Liver (tissue), 9 donors: ENCODE data around the gene PYCR2. TPM values are rescaled to one million over a fixed set of nuclear protein-coding genes. Genes with fewer than 3 reads are reported as not detected.

ENCODE experiments used
- DNase-seq: peaks from one replicate; pipeline ENCODE4 v3.0.0-alpha.2; 2017; ENCODE audit warnings: low spot score
- H3K27ac ChIP-seq, 2 donors: one replicate each; pipeline ENCODE4 v1.7.0; 2013; ENCODE audit warnings: inconsistent platforms in 2 of 2, low read length in 2 of 2, control low read depth in 1 of 2, low read depth in 1 of 2, mild to moderate bottlenecking in 1 of 2
- H3K27me3 ChIP-seq, 4 donors: one replicate each; pipeline versions ENCODE4 v1.6.1 to v1.7.0; 2013; ENCODE audit warnings: low read length in 3 of 4, inconsistent platforms in 1 of 4, mild to moderate bottlenecking in 1 of 4, moderate library complexity in 1 of 4; ENCODE audit not compliant: control insufficient read depth in 4 of 4, insufficient read depth in 4 of 4
- H3K36me3 ChIP-seq, 4 donors: one replicate each; pipeline versions ENCODE4 v1.6.1 to v1.7.0; 2013; ENCODE audit warnings: low read length in 3 of 4, mild to moderate bottlenecking in 3 of 4, low read depth in 1 of 4, moderate library complexity in 1 of 4; ENCODE audit not compliant: control insufficient read depth in 4 of 4, insufficient read depth in 3 of 4
- H3K4me1 ChIP-seq, 4 donors: one replicate each; pipeline versions ENCODE4 v1.6.1 to v1.7.0; 2013; ENCODE audit warnings: low read length in 3 of 4, mild to moderate bottlenecking in 3 of 4, moderate library complexity in 1 of 4; ENCODE audit not compliant: control insufficient read depth in 4 of 4, insufficient read depth in 4 of 4
- H3K4me3 ChIP-seq, 3 donors: one replicate each; pipeline versions ENCODE4 v1.6.1 to v1.7.0; 2013; ENCODE audit warnings: low read length in 3 of 3, control low read depth in 1 of 3, low read depth in 1 of 3, mild to moderate bottlenecking in 1 of 3
- H3K9ac ChIP-seq, 2 donors: one replicate each; pipeline ENCODE4 v1.7.0; 2013; ENCODE audit warnings: low read length in 2 of 2, mild to moderate bottlenecking in 2 of 2, moderate library complexity in 2 of 2, control low read depth in 1 of 2, low read depth in 1 of 2
- H3K9me3 ChIP-seq, 4 donors: one replicate each; pipeline versions ENCODE4 v1.6.1 to v1.7.0; 2013; ENCODE audit warnings: low read length in 3 of 4; ENCODE audit not compliant: control insufficient read depth in 4 of 4
- FOXA1 ChIP-seq: IDR thresholded peaks from 2 replicates; pipeline ENCODE4 v1.6.1; 2016; ENCODE audit warnings: antibody characterized with exemption
- FOXA2 ChIP-seq: IDR thresholded peaks from 2 replicates; pipeline ENCODE4 v1.6.1; 2016; ENCODE audit warnings: antibody characterized with exemption
- GABPA ChIP-seq, 2 donors: IDR thresholded peaks in 1 of 2; conservative IDR thresholded peaks in 1 of 2; 2 replicates each; pipeline ENCODE4 v1.6.1; 2016; ENCODE audit warnings: antibody characterized with exemption in 2 of 2, mild to moderate bottlenecking in 1 of 2, moderate library complexity in 1 of 2
- HNF4A ChIP-seq, 2 donors: conservative IDR thresholded peaks; 2 replicates each; pipeline ENCODE4 v1.6.1; 2016; ENCODE audit warnings: antibody characterized with exemption in 2 of 2, mild to moderate bottlenecking in 2 of 2
- HNF4G ChIP-seq: IDR thresholded peaks from 2 replicates; pipeline ENCODE4 v1.6.1; 2016; ENCODE audit warnings: antibody characterized with exemption
- JUND ChIP-seq, 2 donors: IDR thresholded peaks; 2 replicates each; pipeline ENCODE4 v1.6.1; 2016; ENCODE audit warnings: antibody characterized with exemption in 2 of 2
- NR2F2 ChIP-seq: IDR thresholded peaks from 2 replicates; pipeline ENCODE4 v1.6.1; 2016; ENCODE audit warnings: antibody characterized with exemption
- RAD21 ChIP-seq, 2 donors: IDR thresholded peaks; 2 replicates each; pipeline ENCODE4 v1.6.1; 2016; ENCODE audit warnings: antibody characterized with exemption in 2 of 2, mild to moderate bottlenecking in 2 of 2
- RXRA ChIP-seq, 2 donors: IDR thresholded peaks; 2 replicates each; pipeline ENCODE4 v1.6.1; 2017 to 2018; ENCODE audit warnings: antibody characterized with exemption in 2 of 2, mild to moderate bottlenecking in 1 of 2
- SP1 ChIP-seq: IDR thresholded peaks from 2 replicates; pipeline ENCODE4 v1.6.1; 2018; ENCODE audit warnings: antibody characterized with exemption, mild to moderate bottlenecking
- TAF1 ChIP-seq: conservative IDR thresholded peaks from 2 replicates; pipeline ENCODE4 v1.6.1; 2016; ENCODE audit warnings: antibody characterized with exemption, mild to moderate bottlenecking
- YY1 ChIP-seq: IDR thresholded peaks from 2 replicates; pipeline ENCODE4 v1.6.1; 2016; ENCODE audit warnings: antibody characterized with exemption, mild to moderate bottlenecking
- ZBTB33 ChIP-seq: IDR thresholded peaks from 2 replicates; pipeline ENCODE4 v1.6.1; 2016; ENCODE audit warnings: antibody characterized with exemption
- WGBS: extraction: QIAGEN DNeasy Blood & Tissue Kit; methylation state at CpG from one replicate; pipeline ENCODE4 v1.1.7; 2013; 5-methylcytosine and 5-hydroxymethylcytosine counted together
- polyA plus RNA-seq, 2 donors: library from polyadenylated mRNA; stranded (reverse) in 1 of 2; unstranded in 1 of 2; fragments of 200-250 nt in 1 of 2; fragments of >200 nt in 1 of 2; fragmentation: Nextera tagmentation in 1 of 2; extraction: Ambion mirVana in 1 of 2; gene quantifications; one replicate each; pipeline versions ENCODE4 v1.2.1 to v1.2.3, GENCODE V29; 2013 to 2015
- total RNA-seq, 2 donors: library from RNA; depleted of rRNA; stranded (reverse); fragments of >200 nt; gene quantifications; one replicate each; pipeline ENCODE4 v1.2.3, GENCODE V29; 2014
- TF ChIP-seq, protein P1 (sequence below): IDR thresholded peaks from 2 replicates; pipeline ENCODE4 v1.6.1; 2016; ENCODE audit warnings: antibody characterized with exemption, mild to moderate bottlenecking
- TF ChIP-seq, protein P2 (sequence below): fragments of 150-350 bp; IDR thresholded peaks from 2 replicates; pipeline ENCODE4 v1.5.1; 2017; ENCODE audit warnings: improper control_type of control experiment, low read depth, low read length; ENCODE audit not compliant: missing input control
- TF ChIP-seq, protein P3 (sequence below): IDR thresholded peaks from 2 replicates; pipeline ENCODE4 v1.6.1; 2016; ENCODE audit warnings: antibody characterized with exemption
- TF ChIP-seq, protein P4 (sequence below): IDR thresholded peaks from 2 replicates; pipeline ENCODE4 v1.6.1; 2016; ENCODE audit warnings: antibody characterized with exemption
- donor health status: healthy.
- donor health status: healthy.
- donor health status: healthy.
- donor health status: healthy.
- donor health status: healthy.

PYCR2 gene
- total and polyA plus RNA-seq, 4 donors = 16.8 to 41.0 (median 33.0) TPM

DNA sequence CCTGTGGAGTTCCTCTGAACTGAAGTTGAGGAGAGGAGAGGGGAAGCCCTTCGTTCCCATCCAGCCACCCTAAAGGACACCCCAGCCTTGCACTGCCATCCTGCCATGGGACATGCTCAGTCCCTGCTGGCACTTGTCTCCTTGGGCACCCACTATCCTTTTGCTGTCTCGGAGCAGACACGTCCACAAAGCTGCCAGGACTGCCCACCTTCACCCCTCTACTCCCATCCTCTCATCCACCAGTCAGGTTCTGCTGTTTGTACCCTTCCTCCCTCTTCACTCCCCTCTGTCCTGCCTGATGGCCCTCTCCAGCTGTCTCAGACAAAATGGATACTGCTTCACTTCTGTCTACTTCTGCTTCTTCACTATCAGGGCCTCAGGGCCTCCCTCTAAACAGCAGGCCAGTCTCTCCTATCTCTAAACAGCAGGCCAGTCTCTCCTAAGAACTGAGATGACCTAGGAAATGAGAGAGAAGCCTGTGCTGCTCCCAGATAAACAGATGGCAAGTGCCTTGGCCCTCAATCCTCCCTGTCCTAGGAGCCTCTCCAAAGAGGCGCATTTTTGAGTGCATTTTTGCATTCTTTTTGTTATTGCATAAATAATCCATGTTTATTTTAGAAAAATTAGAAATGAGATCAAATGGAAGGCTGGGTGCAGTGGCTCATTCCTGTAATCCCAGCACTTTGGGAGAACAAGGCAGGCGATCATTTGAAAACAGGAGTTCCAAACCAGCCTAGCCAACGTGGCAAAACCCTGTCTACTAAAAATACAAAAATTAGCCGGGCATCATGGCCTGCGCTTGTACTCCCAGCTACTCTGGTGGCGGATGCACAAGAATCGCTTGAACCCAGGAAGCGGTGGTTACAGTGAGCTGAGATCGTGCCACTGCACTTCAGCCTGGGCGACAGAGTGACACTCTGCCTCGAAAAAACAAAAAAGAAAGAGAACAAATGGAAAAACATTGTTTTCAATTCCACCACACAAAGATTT, 4.4 kb upstream of the PYCR2 start:
- H3K27ac ChIP-seq = no peak overlapping the region
- no peaks in the 10 kb centered on the region for H3K9me3 ChIP-seq

DNA sequence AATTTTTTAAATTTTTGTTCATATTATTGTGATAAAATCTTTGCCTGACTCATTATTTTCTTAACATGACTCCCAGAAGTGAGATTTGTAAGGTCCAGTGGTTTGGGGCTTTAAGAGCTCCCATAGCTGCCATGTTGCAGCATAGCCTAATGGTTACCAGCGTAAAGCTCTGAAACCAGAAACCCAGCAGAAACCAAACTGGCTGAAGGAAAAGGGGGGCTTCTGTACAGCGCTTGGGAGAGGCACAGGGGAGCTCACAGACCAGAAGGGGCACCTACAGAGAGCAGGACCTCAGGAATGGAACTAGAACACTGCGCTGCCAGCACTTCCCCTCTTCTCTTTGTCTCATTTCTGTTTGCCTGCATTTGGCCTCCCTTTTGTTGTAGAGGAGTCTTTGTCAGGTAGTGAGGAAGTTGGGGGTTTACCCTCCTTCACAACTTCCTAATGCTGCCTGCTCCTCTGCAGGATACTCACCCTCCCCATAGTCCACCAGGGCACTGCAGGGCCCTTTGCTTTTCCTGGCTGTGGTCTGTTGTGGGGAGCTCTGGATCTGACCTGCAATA, 2.6 kb upstream of the PYCR2 start:
- Histone ChIP-seq H3K27me3 (no peaks in the 10 kb centered on the region), H3K36me3 (peaks cover 0 to 7% (median 2%) of the 10 kb centered on the region in 4 donors), H3K9me3 (no peaks in the 10 kb centered on the region), H3K4me1 (peaks cover 2 to 13% (median 6%) of the 10 kb centered on the region in 4 donors), H3K9ac (no peak overlapping the region), H3K4me3 (no peak overlapping the region), H3K27ac (no peak overlapping the region)
- 95% methylated on average over 3 of the region's 3 CpGs for WGBS
- DNase-seq = no peak
- TF ChIP-seq FOXA1 (no peak), ZBTB33 (no peak), SP1 (no peak), RXRA (IDR thresholded peaks at IDR 0.05) (no peak), HNF4G (no peak), JUND (IDR thresholded peaks at IDR 0.05) (no peak), FOXA2 (no peak), TAF1 (no peak), YY1 (no peak), RAD21 (IDR thresholded peaks at IDR 0.05) (no peak), HNF4A (conservative IDR thresholded peaks at IDR 0.05) (no peak), NR2F2 (no peak)
- TF ChIP-seq, protein P1, sequence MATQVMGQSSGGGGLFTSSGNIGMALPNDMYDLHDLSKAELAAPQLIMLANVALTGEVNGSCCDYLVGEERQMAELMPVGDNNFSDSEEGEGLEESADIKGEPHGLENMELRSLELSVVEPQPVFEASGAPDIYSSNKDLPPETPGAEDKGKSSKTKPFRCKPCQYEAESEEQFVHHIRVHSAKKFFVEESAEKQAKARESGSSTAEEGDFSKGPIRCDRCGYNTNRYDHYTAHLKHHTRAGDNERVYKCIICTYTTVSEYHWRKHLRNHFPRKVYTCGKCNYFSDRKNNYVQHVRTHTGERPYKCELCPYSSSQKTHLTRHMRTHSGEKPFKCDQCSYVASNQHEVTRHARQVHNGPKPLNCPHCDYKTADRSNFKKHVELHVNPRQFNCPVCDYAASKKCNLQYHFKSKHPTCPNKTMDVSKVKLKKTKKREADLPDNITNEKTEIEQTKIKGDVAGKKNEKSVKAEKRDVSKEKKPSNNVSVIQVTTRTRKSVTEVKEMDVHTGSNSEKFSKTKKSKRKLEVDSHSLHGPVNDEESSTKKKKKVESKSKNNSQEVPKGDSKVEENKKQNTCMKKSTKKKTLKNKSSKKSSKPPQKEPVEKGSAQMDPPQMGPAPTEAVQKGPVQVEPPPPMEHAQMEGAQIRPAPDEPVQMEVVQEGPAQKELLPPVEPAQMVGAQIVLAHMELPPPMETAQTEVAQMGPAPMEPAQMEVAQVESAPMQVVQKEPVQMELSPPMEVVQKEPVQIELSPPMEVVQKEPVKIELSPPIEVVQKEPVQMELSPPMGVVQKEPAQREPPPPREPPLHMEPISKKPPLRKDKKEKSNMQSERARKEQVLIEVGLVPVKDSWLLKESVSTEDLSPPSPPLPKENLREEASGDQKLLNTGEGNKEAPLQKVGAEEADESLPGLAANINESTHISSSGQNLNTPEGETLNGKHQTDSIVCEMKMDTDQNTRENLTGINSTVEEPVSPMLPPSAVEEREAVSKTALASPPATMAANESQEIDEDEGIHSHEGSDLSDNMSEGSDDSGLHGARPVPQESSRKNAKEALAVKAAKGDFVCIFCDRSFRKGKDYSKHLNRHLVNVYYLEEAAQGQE = no peak
- TF ChIP-seq, protein P2, sequence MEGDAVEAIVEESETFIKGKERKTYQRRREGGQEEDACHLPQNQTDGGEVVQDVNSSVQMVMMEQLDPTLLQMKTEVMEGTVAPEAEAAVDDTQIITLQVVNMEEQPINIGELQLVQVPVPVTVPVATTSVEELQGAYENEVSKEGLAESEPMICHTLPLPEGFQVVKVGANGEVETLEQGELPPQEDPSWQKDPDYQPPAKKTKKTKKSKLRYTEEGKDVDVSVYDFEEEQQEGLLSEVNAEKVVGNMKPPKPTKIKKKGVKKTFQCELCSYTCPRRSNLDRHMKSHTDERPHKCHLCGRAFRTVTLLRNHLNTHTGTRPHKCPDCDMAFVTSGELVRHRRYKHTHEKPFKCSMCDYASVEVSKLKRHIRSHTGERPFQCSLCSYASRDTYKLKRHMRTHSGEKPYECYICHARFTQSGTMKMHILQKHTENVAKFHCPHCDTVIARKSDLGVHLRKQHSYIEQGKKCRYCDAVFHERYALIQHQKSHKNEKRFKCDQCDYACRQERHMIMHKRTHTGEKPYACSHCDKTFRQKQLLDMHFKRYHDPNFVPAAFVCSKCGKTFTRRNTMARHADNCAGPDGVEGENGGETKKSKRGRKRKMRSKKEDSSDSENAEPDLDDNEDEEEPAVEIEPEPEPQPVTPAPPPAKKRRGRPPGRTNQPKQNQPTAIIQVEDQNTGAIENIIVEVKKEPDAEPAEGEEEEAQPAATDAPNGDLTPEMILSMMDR = no peak

More for the DNA sequence above, 4.4 kb upstream of the PYCR2 start:
- TF ChIP-seq NR2F2 (peak; percentile 74), GABPA (IDR thresholded peaks at IDR 0.05 in 1 of 2, conservative IDR thresholded peaks at IDR 0.05 in 1 of 2) (no peak), RXRA (IDR thresholded peaks at IDR 0.05) (peak in 1 of 2 donors; percentile 28), SP1 (peak; percentile 16), HNF4A (conservative IDR thresholded peaks at IDR 0.05) (no peak)
- TF ChIP-seq, protein P1 = no peak
- TF ChIP-seq, protein P3, sequence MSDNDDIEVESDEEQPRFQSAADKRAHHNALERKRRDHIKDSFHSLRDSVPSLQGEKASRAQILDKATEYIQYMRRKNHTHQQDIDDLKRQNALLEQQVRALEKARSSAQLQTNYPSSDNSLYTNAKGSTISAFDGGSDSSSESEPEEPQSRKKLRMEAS = no peak
- TF ChIP-seq, protein P4, sequence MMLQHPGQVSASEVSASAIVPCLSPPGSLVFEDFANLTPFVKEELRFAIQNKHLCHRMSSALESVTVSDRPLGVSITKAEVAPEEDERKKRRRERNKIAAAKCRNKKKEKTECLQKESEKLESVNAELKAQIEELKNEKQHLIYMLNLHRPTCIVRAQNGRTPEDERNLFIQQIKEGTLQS = no peak
- WGBS = 84% methylated on average over 14 of the region's 14 CpGs
- Histone ChIP-seq H3K36me3 (no peaks in the 10 kb centered on the region), H3K4me3 (no peak overlapping the region), H3K4me1 (peaks cover 0 to 5% (median 2%) of the 10 kb centered on the region in 4 donors), H3K27me3 (no peaks in the 10 kb centered on the region), H3K9ac (no peak overlapping the region)
- peak; percentile 66 for DNase-seq
